DOHH2 (cell line): ENCODE measurements around the gene RNASE1.

Source experiments
- CTCF ChIP-seq: fragments of 200-600 bp; sonication (generic); IDR thresholded peaks from one replicate; pipeline ENCODE4 v1.5.1; 2014; ENCODE audit warnings: antibody characterized with exemption, mild to moderate bottlenecking, low read depth, low read length; ENCODE audit not compliant: poor library complexity, severe bottlenecking
- EZH2phosphoT487 ChIP-seq: fragments of 200-600 bp; sonication (generic); IDR thresholded peaks from 2 replicates; pipeline ENCODE4 v1.6.1; 2017; ENCODE audit warnings: borderline replicate concordance, mild to moderate bottlenecking, antibody characterized with exemption, low read length, moderate library complexity, mixed read lengths

- TF ChIP-seq CTCF, result no peak
- no peak for TF ChIP-seq EZH2phosphoT487
Measured at GRCh38 chr14:20846560-20846959, 43.9 kb upstream of the RNASE1 start.
